GM21825 (cell line): Measurements from ENCODE around the gene UNKL.
"Not testable (repeated sequence)": the region's sequence is repeated elsewhere in the genome, so short reads cannot be mapped to it uniquely, and the experiment has no call there.

Source experiments
- ATAC-seq: cut with Tn5 transposase; IDR thresholded peaks from one replicate; pipeline ENCODE4 v1.9.1; 2021; ENCODE audit warnings: mild to moderate bottlenecking, moderate library complexity; ENCODE audit not compliant: unreplicated experiment

The UNKL gene

DNA sequence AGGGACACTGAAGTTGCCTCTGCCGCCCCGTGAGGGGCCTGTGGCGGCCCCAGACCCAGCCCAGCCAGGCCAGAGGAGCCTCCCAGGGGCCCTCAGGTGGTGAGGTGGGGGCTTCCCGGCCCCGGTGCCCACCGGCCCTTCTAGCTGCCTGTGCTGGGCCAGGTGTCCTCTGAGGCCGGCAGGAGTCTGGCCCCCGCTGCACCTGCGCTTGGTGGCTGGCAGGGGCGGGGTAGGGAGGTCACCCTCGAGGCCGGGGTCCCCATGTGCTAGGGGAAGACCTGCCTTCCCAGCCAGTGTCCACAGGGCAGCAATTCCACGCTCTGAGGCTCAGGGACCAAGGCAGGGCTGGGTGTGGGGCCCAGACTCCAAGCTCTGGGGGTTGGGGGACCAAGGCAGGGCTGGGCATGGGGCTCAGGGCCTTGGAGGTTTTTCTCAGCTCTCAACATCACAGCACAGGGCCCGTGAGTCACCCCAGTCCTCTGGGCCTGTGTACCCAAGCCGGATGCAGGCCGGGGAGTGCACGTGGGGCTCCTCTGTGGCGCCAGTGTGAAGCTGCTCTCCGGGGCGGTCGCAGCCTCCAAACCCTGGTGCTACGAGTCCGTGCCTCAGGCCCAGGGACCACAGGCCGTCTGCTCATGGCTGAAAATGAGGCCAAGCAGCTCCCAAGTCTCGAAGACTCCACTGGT is 31.2 kb upstream of the UNKL start:
- ATAC-seq = no peak

DNA sequence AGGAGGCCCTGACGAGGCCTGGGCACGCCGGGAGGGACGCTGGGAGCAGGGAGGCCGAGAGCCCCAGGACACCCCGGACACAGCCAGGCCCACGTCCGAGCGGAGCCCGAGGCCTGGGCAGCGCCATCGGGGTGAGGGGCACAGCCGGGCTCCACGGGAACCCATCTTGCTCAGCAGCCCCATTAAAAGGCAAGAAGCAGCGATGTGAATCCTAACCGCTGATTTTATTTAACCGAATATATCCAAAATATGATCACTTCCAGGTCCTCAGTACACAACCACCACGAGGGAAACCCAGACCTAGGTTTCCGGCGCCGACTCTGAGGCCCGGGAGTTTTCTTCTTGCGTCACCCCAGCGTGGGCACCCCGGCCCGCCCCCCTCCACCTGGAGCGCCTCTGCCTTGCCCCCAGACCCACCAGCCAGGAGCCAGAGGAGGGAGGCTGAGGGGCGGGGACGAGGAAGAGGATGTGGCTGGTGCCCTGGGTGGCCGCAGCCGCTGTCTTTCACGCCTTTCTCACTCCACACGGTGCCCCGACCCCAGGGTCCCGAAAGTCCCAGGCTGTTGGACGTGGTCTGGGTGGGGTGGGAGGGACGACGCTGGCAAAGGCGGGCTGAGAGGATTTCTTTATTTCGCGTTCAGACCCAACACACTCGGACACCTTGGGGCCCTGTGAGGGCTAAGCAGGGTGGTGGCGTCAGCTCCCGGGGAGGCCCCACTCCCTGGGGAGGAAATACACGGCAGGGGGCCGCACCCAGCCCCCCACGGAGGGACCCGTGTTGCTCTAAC is 30.4 kb upstream of the UNKL start:
- ATAC-seq = no peak

DNA sequence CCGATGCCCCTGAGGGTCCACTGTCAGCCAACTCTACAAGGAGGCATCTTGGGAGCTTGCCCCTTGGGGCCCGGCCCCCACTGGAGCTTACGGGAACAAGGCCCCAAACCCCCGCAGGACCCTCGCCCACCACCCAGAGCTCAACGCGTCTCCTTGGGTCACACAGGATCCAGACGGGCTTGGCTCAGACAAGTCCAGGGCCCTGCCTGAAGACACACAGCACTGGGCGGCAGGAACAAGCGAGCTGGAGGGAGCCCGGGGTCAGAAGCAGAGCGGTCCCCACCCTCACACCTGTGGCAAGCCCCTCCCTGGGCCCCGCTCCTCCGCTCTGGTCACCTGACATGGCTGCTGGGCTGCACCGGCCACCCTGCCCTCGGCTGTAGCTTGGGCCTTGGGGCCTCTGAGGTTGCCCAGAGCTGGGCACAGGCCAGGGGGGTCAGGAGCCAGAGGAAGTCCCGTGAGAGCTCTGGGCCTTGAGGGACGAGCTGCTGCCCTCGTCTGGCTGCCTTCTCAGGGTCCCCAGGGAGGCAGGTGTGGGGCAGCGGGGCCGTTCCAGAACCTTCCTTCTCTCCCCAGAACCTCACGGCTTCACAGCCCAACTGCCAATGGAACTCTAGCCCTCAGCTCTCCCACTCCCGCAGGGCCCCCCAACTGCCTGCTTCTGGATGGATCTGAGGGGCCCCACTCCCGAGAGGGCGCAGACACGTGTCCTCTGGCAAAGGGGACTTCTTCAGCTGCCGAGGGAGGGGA is 29.7 kb upstream of the UNKL start, which contains the start of gene CCDC154:
CCDC154 (minus strand) TSS at position 577 of the 750 bp plus-strand sequence; CDS start at position 343, 234 bp downstream.
- no peak for ATAC-seq

DNA sequence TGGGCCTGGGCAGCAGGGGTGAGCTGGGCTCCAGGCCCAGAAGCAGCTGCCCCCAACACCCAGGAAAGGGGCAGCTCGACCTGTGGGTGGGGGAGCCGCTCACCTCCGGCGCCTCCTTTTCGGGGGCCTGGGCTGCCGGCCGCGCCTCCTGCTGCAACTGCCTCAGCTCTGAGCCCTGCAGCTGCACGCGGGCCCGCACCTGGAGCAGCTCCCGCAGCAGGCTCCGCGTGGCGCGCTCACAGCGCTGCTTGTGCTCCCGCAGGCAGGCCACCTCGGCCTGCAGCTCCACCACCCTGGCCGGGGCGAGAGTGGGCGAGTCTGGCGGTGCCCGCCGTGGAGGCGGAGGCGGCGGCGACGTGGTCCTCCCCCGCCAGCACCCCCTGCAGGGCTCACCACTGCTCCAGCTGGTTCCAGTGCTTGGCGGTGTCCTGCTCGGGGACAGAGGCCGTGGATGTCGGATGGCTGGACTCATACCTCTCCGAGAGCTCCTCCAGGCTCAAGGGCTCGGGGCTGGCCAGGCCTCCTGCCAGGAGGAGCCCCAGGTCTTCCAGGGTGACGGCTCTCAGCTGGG is 29.0 kb upstream of the UNKL start:
- no peak for ATAC-seq

DNA sequence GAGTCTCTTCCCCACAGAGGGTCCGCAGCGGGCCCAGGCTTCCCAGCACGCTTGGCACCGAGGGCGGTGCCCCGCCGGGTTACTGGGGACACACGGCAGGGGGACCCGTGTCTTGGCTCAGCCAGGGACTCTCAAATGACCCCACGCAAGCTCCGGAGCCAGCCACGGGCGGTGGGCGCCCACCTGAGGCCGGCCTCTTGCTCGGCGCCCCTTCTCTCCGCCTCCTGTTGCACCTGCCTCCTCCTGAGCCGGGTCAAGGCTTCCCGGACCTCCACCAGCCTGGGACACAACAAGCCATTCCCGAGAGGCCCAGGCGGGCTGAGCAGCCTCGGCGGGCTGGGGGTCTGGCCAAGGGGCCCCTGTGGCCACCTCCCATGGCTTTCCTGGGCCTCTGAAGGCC is 28.2 kb upstream of the UNKL start:
- ATAC-seq = no peak

DNA sequence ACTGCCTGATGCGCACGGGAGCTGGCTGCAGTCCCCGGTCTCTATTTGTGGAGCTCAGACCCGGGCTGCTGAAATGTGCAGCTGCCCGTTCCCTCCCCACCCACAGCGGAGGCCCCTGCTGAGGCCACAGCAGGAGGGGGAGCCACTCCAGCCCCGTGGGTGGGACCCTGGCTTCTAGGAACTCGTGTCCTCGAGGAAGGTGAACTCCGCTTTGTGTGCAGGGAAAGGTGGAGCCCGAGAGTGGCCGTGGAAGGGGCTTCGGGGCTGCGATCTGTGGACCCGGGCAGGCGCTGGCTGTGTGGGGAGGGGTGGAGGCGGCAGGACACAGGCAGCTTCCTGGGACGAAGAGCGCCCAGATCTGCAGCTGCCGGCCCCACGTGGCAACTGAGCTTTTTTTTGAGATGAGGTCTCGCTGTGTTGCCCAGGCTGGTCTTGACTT is 26.9 kb upstream of the UNKL start:
- ATAC-seq = no peak

DNA sequence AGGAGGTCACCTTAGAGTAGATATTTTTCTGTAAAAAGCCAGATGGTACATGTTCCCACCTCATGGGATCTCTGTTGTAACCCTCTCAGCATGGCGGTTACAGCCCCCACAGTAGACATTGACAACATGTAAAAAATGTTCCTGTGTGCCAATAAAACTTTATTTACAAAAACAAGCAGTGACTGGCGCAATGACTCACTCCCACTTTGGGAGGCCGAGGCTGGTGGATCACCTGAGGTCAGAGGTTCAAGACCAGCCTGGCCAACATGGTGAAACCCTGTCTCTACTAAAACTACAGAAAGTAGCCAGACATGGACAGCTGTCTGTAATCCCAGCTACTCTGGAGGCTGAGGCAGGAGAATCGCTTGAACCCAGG is 25.2 kb upstream of the UNKL start:
- not testable (repeated sequence) for ATAC-seq

DNA sequence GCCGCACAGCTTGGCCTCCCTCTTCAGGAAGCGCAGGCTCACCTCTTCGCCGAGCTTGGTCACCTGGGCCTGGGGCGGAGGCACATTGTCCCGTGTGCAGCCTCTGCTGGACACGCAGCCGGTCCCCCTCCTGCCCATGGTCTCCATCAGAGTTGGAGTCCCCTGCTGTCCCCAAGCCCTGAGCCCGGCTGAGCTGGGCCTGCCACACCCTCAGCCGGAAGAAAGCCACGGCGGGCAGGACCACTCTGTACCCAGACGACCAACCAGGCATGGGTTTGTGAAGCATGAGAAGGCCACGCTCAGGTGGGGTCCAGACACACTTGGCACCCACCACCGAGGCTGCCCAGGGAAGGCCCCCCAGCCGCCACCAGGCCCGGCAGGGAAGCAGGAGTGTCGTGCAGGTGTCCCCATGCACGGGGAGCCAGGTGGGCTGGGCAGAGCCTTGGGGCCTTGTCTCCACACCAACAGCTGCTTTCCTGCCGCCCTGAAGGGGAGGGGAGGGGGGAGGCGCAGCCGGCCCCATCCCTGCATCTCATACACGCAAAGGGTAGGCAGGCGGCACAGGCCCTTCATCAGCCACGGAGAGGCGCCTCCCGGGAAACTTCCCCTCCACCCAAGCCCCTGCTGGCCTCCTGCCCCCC is 24.7 kb upstream of the UNKL start:
- ATAC-seq = no peak

DNA sequence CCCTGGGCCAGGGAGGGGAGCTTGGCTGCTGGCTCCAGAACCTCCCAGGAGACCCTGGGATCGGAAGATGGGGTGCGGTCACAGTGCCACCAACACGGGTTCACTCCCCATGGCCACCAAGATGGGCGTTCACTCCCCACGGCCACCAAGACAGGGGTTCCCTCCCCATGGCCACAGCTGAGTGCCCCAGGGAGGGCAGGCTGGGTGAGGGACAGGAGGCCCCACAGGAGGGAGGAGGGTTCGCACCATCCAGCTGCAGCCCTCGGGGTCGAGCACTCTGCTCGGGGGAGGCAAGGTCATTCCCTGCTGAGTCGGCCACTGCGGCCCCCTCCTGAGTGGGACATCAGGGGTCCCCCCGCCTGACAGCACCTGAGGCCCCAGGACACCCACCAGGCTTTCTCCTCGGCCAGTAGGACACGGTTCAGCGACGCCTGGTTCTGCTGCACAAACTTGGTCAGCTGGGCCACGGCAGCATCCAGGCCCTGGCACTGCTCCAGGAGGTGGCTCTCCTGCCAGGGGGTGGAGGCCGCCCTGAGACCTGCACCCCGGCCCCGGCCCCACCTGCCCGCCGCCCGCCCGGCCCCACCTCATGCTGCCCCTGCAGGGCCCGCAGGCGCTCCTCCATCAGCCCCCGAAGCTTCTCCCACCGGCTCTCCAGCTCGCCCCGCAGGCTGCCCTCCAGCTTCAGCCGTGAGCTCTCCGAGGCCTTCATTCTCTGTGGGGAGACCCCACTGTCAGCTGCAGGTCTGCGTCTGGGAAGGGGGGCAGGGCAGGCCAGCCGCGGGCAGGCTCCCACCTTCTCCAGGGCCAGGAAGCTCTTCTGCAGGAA is 23.9 kb upstream of the UNKL start:
- ATAC-seq = no peak

DNA sequence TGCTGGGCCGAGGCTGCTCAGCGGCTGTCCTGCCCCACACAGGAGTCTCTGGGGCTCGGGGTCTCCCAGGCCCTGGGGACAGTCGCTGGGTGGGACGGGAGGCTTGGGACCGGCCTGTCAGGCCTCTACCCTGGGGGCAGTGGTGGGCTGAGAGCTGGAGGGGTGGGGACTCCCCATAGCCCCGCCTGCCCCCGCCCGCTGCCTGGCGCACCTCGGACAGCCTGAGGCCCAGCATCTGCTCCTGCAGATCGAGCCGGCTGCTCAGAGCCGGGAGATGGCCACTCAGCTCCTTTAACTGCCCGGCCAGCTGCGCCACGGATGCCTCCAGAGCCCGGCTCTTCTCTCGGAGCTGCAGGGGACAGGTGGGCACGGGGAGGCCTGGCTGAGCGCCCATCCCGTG is 23.1 kb upstream of the UNKL start:
- no peak for ATAC-seq

DNA sequence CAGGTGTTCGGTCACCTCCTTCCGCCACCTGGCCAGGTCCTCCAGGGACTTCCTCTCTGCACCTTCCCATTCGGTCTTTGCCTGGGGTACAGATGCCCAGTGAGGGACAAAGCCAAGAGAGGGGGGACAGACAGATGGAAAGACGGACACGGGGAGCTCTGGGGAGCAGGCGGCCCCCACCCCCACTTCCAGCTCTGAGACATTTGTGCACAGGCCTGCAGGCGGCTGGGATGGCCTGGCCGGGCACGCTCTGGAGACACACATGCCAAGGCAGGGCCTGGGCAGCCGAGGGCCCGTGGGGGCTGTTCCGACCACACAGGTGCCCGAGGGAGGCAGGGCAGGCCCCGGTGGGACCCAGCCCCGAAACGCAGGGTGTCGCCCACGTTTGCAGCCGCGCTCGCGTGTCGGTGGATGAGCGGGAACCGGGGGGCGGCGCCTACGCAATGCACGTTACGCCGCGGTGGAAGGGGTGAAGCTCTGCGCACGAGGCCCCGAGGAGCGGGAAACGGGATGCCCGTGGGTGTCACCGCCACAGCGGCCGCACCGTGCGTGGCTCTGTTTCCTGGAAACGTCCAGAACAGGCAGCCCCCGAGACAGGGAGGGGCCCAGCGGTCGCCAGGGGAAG is 22.3 kb upstream of the UNKL start:
- no peak for ATAC-seq

DNA sequence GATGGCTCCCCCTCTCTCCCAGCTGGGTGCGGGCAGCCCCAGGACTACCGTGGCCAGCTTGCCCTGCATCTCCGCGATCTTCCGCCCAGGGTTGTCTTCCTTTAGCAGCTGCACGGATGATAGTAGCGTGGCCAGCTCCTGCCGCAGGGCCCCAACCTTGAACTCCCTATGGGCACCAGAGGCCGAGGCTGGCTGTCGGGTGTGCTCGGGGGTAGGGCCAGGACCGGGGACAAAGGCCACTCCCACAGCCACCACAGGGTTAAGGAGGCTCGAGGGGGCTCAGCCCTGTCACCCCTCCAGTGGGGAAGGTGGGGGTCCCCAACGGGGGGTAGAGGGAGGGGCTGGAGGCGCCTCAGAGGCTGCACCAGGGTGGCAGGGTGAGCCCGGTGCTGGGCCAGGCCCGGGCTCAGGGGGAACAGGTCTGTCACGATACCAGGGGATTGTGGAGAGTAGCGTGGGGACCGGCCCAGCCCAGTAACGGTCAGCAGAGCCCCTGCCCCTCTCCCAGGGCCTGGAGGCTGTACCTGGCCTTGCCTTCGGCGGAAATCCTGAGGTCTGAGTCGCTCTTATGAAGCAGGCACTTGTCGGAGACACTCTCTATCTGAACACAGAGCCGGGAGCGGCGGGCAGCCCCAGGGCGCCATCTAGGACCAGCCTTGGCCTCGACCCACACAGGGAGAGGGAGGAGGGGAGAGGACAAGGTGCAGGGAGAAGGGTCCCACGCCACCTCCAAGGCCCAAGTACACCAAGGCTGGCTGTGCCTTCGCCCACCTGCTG is 21.6 kb upstream of the UNKL start:
- no peak for ATAC-seq

DNA sequence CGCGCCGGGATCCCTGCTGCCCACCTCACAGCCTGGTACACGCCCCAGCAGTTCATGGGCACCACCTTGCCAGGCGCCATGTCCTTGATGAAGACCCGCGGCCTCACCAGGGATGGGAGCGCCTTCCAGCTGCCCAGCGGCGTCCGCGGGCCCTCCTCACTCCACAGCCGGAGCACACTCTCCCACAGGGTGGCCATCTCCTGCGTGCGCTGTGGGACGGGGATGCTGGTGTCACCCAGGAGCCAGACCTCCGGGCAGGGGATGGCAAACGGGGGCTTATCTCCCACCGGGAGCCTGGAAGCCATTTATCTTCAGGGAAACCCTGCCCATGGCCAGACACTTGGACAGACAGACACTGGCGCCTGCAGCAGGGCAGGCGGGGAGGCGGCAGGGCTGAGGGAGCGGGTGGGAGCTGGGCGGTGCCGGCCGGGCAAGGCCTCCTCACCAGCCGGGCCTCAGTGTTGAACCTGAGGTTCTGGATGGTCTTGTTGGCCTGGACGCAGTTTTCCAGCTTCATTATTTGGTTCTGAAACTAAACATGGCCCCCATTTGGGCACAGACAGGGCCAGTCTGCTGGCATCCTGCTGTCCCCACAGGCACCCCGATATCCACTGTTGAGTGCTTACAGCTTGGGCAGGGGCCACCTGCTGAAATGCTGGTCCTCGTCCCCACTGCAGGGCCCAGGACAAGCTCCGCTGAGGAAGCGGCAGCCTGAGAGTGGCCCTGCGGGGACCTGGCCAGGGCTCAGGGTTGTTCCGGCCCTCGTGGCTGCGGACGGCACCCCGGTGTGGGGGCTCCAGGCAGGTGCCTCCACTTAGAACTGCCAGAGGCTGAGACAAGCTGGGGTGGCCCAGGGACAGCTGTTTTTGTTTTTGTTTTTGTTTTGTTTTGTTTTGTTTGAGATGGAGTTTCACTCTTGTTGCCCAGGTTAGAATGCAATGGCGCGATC is 20.4 kb upstream of the UNKL start:
- no peak for ATAC-seq

DNA sequence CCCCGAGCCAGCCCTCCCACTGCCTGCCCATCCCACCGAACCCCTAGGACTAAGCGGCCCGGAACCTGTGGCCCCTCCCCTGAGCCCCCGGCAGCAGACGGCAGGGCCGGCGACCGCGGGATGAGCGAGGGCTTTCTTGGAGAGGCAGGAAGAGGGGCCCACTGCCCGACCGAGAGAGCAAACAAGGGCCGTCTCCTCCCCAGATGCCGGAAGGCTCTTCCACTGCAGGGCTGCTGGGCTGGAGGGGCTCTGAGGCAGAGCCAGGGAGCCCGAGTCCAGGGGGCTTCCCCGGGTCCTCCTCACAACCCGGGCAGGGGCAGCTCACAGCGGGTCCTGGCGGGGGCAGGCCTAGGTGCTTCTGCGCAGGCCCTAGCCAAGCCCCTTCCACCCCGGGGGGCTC is 19.3 kb upstream of the UNKL start:
- ATAC-seq = no peak

DNA sequence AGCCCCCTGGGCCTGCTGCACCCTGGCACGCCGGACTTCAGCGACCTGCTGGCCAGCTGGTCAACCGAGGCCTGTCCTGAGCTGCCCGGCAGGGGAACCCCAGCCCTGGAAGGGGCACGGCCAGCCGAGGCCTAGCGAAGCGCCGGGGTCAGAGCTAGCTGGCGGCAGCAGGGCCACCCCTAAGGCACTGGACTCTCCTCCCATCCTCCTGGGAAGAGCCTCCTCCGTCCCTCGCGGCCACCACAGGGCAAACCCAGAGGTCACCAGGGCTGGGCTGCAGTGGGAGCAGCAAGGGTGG is 18.7 kb upstream of the UNKL start:
- ATAC-seq = no peak

DNA sequence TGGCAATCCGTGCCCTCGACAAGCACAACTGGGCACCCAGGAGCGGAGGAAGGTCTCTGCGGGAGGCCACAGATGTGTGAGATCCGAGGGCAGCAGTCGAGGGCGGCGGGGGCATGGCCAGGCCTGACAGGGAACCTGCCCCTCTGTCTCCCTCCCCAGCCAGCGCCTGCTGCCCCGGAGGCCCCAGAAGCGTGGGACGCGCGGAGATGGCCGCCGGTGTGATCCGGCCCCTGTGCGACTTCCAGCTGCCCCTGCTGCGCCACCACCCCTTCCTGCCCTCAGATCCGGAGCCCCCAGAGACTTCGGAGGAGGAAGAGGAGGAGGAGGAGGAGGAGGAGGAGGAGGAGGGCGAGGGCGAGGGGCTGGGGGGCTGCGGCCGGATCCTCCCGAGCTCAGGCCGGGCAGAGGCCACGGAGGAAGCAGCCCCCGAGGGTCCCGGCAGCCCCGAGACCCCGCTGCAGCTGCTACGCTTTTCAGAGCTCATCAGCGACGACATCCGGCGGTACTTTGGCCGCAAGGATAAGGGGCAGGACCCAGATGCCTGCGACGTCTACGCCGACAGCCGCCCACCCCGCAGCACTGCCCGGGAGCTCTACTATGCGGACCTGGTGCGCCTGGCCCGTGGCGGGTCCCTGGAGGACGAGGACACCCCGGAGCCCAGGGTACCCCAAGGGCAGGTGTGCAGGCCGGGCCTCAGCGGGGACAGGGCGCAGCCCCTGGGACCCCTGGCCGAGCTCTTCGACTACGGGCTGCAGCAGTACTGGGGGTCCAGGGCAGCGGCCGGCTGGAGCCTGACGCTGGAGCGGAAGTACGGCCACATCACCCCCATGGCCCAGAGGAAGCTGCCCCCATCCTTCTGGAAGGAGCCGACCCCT is 18.1 kb upstream of the UNKL start:
- ATAC-seq = no peak
